Kidney epithelial cell (primary cell): Measurements from ENCODE around the gene CPOX. TPM values are rescaled to one million over a fixed set of nuclear protein-coding genes. Genes with fewer than 3 reads are reported as not detected.

Source experiments
- DNase-seq: peaks from one replicate; pipeline ENCODE4 v3.0.0-alpha.2; 2010; ENCODE audit warnings: low read depth
- H3K27me3 ChIP-seq: 2 replicates; pipeline ENCODE4 v1.6.0; 2011; ENCODE audit warnings: low read length; ENCODE audit not compliant: control insufficient read depth, insufficient read depth
- H3K36me3 ChIP-seq: 2 replicates; pipeline ENCODE4 v1.5.1; 2011; ENCODE audit warnings: low read length; ENCODE audit not compliant: control insufficient read depth, insufficient read depth
- H3K4me3 ChIP-seq: 2 replicates; pipeline ENCODE4 v1.5.1; 2011; ENCODE audit warnings: low read depth, mild to moderate bottlenecking, control low read depth, low read length
- total RNA-seq: library from RNA; depleted of rRNA; stranded (reverse); fragments of >200 nt; gene quantifications from 2 replicates; pipeline ENCODE4 v1.2.3, GENCODE V29; 2015
- TF ChIP-seq, protein P1 (sequence below): IDR thresholded peaks from 2 replicates; pipeline ENCODE4 v1.5.1; 2011; ENCODE audit warnings: mild to moderate bottlenecking, moderate library complexity, low read length, control low read depth, inconsistent platforms; ENCODE audit not compliant: insufficient read depth, poor library complexity, severe bottlenecking

CPOX gene
- total RNA-seq, 1 donor from 2014 or later: 26.5 TPM

DNA sequence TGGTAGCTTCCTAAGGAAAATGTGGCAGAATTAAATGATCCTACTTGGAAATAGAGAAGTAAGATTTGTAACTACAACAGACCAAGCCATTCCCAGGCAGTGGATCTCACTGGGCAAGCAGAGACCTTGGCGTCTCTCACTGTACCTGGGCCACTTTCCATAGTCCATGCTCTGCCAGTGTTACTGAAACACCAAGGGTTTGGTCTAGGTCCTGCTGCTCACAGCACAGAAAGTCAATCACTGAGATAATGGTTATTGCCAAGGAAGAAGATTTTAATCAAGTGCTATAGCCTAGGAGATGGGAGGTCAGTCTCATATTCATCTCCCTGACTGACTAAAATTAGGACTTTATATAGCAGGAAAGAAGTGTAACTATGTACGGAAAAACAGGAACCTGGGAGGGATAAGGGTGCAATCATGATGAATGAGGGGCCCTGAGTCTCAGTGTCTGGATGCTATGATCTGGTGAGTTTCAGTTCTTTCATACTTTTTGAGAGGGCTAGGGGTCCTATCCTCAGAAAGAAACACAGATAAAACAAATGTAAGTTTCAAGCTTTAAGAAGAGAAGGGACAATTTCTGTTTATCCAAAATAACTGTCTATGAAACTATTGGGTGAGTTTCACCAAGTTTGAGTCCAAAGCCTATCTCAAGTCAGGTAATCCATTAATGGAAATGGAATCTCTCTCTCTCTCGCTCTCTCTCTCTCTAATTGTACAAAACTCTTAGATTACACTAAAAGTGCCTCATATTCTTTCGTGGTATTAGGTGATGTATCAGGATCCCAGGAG lies 41.0 kb downstream of the CPOX start:
- H3K4me3 ChIP-seq: no peak overlapping the region
- DNase-seq: no peak
- TF ChIP-seq, protein P1, sequence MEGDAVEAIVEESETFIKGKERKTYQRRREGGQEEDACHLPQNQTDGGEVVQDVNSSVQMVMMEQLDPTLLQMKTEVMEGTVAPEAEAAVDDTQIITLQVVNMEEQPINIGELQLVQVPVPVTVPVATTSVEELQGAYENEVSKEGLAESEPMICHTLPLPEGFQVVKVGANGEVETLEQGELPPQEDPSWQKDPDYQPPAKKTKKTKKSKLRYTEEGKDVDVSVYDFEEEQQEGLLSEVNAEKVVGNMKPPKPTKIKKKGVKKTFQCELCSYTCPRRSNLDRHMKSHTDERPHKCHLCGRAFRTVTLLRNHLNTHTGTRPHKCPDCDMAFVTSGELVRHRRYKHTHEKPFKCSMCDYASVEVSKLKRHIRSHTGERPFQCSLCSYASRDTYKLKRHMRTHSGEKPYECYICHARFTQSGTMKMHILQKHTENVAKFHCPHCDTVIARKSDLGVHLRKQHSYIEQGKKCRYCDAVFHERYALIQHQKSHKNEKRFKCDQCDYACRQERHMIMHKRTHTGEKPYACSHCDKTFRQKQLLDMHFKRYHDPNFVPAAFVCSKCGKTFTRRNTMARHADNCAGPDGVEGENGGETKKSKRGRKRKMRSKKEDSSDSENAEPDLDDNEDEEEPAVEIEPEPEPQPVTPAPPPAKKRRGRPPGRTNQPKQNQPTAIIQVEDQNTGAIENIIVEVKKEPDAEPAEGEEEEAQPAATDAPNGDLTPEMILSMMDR: no peak
- H3K27me3 ChIP-seq: peaks cover 3% of the 10 kb centered on the region
- no peaks in the 10 kb centered on the region for H3K36me3 ChIP-seq

DNA sequence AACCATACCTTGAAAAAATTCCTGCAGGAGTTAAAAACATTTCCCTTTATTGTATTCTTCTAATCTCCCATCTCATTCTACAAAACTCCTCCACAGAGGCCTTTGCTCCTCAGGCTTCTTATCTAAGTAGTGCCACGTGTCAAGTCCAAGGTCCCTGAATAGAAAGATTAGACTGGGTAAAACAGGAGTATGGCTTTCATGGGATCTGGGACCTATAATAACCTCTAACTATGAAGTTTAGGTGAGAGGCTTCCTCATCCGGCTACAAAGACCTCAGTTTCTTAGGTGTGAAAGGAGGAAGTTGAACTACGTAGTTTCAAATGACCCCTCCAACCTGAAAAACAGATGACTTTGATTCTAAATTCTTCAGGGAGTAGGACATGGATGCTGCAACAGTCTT lies 41.7 kb downstream of the CPOX start:
- Histone ChIP-seq H3K36me3 (no peaks in the 10 kb centered on the region), H3K4me3 (no peak overlapping the region), H3K27me3 (peaks cover 3% of the 10 kb centered on the region)
- TF ChIP-seq, protein P1: no peak
- no peak for DNase-seq

DNA sequence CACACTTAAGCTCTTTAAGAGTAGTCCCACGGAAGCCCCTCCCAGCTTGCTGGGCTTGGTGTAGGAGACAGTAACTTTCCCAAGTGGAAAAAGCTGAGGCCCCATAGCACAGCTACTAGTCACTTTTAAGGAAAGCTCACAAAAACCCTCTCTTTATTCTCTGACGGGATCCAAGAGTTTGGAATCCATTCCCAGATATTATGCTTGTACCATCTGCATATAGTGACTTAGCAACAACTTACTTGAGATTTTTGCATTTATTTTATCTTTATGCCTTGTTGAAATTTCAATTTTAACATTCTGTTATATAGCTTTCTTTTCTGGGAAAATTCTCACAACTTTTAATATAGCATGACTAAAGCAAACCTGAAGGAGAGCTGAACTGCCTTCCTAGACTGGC lies 42.2 kb downstream of the CPOX start:
- no peak overlapping the region for H3K4me3 ChIP-seq
- H3K27me3 ChIP-seq: peaks cover 3% of the 10 kb centered on the region
- DNase-seq: no peak
- TF ChIP-seq, protein P1: no peak
- H3K36me3 ChIP-seq: no peaks in the 10 kb centered on the region

DNA sequence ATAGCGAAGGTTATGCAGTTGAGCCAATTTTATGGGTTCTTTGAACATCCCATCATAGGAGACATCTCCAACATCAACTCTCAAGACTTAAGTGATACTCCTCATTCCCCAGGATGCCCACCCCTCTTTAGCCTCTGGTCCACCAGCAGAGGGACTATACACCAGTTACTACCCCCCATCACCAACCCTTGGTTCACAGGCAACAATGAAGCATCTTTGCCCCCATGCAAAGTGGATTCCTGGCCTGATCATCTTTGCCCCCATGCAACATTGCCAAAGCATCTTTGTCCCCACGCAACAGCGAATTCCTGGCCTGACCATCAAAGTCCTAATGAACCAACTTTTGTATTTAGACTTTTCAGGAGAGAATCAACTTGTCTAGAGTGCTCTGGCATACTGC lies 42.6 kb downstream of the CPOX start:
- H3K27me3 ChIP-seq: peaks cover 3% of the 10 kb centered on the region
- TF ChIP-seq, protein P1: no peak
- H3K36me3 ChIP-seq: no peaks in the 10 kb centered on the region
- no peak overlapping the region for H3K4me3 ChIP-seq
- DNase-seq: no peak

DNA sequence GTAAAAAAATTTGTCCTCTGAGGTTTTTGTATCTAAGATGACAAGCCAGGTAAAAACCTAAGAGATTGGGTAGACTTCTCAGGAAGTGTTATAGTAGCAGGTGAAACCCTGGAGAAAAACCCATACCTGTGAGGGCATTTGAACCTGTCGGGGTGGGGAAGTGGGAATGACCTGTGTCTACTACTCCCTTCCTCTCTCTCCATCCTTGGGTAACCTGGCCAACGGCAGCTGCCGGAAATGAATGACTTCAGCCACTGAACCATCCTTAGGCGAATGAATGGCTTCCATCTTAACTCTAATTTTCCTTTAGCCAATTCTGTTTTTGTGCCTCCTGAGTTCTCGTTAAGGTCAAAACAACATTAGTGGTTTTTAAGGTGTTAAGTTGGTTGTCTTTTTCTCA lies 44.9 kb downstream of the CPOX start:
- Histone ChIP-seq H3K4me3 (no peak overlapping the region), H3K27me3 (peaks cover 3% of the 10 kb centered on the region), H3K36me3 (no peaks in the 10 kb centered on the region)
- no peak for DNase-seq
- TF ChIP-seq, protein P1: no peak

DNA sequence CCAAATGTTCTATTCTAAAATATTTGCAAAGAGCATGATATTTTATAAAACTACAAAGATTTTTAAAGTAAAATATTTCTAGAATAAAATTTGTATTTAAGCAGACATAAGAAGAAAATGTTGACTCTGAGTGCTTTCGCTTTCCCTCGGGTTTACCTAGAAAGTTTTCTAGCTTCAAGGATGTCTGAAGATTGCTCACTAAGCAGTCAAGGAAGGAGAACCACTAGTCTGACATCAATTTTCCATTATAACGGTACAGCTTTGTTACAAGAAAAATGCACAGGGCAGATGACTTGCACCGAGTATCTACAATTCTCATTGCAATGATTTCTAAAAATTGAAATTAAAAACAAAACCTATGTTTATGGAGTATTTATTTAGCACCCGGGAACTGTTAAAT lies 47.5 kb downstream of the CPOX start:
- no peak for DNase-seq
- Histone ChIP-seq H3K27me3 (peaks cover 3% of the 10 kb centered on the region), H3K36me3 (no peaks in the 10 kb centered on the region), H3K4me3 (no peak overlapping the region)
- TF ChIP-seq, protein P1: no peak
